GM18517 (cell line): ENCODE results near the gene OSBPL5.

ENCODE experiments used
- ATAC-seq: cut with Tn5 transposase; IDR thresholded peaks from one replicate; pipeline ENCODE4 v1.9.1; 2021; ENCODE audit warnings: mild to moderate bottlenecking, moderate library complexity; ENCODE audit not compliant: unreplicated experiment

OSBPL5 gene

GRCh38 chr11:3041699-3042441 is 123.2 kb downstream of the OSBPL5 start:
- ATAC-seq: no peak

- no peak for ATAC-seq
Measured at GRCh38 chr11:3040881-3041280, 124.2 kb downstream of the OSBPL5 start.

- ATAC-seq: no peak
Measured at GRCh38 chr11:3037945-3038271, 127.2 kb downstream of the OSBPL5 start.
